CD4-positive, alpha-beta T cell treated with Interleukin-6 at 100 ng/mL for 8 hours (primary cell): Measurements from ENCODE around the gene ANKRD24.
"Not testable (repeated sequence)": the region's sequence is repeated elsewhere in the genome, so short reads cannot be mapped to it uniquely, and the experiment has no call there.

ENCODE experiments used
- DNase-seq: peaks from one replicate; pipeline ENCODE4 v3.0.0-alpha.2; 2020; ENCODE audit warnings: mixed read lengths, low spot score

Gene ANKRD24

GRCh38 chr19:4182084-4182810 lies at the start of gene ANKRD24, which contains the start of gene SIRT6:
Gene ANKRD24 (plus strand): TSS chr19:4182689. CDS start chr19:4186426, 3,737 bp downstream.
Gene SIRT6 (minus strand): TSS chr19:4182563. CDS start chr19:4182539, 24 bp downstream.
- peak; percentile 96 for DNase-seq

- DNase-seq, result no peak
These were observed 48.1 kb upstream of the ANKRD24 start for GRCh38 chr19:4134351-4134750.

- DNase-seq, result not testable (repeated sequence)
These were observed 47.1 kb upstream of the ANKRD24 start for GRCh38 chr19:4135386-4135785.

DNA sequence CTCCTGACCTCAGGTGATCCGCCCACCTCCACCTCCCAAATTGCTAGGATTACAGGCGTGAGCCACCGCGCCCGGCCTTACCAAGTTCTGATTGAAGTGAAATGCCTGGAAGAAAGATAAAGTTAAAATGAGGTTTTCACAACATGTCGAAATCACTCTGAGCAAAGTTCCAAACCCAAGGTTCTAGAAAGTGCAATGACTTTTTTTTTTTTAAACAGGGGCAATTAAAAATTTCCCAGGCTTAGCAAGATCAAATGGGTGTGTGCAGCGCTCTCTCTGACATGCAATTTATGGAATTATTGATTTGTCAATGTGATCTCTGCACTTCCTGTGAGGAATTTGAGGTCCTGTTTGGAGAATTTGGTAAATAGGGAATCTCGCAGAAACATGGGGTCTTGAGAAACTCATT lies 45.8 kb upstream of the ANKRD24 start:
- no peak for DNase-seq

- DNase-seq, result no peak
These were observed 44.0 kb upstream of the ANKRD24 start for GRCh38 chr19:4138445-4138844.

DNA sequence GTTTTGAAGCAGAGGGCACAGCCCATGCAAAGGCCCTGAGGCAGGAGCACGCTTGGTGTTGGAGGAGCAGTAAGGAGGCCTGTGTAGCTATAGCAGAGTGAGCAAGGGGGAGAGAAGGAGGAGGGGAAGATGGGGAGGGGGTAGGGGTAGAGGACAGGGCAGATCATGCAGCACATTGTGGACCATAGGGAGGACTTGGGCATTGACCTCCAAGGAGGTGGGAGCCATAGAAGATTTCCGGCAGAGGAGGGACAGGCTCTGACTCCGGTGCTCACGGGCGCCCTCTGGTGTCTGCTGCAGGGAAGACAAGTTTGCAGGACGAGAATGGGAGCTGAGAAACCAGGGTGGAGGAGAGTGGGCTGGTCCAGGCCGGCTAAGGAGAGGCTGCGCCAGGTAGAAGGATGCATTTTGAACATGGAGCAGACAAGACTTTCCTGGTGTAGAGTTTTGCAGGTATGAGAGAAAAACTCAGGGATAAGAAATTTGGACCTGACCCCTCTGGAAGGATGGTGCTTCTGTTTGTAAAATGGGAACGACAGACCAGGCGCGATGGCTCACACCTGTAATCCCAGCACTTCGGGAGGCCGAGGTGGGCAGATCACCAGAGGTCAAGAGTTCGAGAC lies 42.8 kb upstream of the ANKRD24 start:
- DNase-seq, result peak; percentile 81

DNA sequence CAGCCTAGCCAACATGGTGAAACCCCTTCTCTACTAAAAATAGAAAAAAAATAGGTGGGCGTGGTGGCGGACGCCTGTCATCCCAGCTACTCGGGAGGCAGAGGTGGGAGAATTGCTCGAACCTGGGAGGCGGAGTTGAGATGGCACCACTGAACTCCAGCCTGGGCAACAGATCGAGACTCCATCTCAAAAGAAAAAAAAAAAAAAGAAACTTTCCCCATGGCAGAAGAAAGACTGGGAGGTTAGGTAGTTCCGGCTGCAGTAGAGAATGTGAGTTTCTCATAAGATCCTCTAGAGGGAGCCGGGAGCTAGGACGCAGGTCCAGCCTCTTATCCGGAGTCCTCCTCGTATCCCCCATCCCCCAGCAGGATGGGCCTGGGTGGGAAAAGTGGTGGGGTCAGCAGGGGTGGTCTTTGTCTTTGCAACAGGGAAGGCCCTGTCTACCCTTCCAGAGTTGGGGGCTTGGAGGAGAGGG lies 42.2 kb upstream of the ANKRD24 start:
- DNase-seq, result peak; percentile 40

- not testable (repeated sequence) for DNase-seq
These were observed 39.6 kb upstream of the ANKRD24 start for GRCh38 chr19:4142916-4143315.

DNA sequence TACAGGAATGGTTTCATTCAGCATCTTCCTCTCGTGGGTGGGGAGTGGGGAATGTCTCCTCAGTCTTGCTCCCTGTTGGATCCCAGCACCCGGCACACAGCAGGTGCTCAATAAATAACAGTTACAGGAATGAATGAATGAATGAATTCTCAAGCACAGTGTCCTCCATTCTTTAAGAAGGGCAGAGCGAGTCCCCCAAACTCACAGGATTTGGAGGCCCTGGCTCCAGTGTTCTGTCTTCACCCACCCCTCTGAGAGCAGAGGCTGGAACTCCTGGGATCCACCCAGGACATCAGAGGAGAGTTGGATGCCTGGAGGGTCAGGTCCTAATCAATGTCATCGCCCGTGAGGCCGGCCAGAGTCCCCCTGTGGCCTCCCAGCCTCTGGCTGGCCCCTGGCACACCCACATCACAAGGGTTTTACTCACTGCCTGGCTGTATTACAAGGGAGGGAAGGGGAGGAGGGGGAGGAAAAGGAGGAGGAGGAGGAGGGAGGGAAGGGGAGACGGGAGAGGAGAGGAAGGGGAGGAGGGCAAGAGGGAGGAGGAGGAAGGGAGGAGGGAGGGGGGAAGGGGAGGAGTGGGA lies 37.7 kb upstream of the ANKRD24 start:
- no peak for DNase-seq

DNA sequence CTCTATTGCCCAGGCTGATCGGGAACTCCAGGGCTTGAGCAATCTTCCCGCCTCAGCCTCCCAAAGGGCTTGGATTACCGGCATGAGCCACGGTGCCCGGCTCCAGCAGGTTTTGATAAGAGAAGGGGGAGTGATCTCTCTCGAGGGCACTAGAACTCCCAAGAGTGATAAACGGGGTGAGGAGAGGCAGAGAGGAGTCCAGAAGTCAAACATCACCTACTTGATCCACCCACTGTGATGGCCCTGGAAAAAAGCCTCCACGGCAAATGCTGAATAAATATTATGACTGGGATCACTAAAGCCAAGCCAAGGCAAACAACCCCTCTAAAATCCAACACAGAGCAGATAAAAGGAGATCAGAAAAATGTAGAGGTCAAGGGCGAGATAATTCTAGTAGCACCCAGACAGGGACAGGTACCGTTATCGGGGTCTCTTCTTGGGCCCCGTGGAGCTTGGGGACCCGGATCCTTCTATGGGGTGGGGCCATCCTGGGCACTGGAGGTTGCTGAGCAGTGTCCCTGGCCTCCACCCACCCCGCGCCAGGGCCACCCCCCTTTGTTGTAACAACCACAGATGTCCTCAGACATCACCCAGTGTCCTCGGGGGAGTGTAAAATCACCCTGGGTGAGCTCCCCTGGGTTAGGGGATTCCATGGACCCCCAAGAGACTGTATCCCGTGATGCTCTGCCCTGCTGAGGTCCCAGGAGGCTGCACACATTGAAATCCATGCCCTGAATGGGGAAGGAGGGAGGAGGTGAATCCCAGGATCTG lies 32.8 kb upstream of the ANKRD24 start:
- DNase-seq, result no peak

DNA sequence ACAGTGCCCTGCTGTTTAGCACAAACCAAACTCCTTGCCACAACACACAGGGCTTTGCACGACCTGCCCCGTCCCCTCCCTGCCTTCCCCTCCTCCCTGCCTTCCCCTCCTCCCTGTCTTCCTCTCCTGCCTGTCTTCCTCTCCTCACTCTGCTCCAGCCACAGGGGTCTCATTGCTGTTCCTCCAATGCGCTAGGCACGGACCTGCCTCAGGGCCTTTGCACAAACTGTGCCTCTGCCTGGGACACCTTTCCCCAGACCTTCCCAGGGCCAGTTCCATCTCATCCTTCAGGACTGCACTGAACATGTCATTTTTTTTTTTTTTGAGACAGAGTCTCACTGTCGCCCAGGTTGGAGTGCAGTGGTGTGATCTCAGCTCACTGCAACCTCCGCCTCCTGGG lies 30.9 kb upstream of the ANKRD24 start:
- no peak for DNase-seq

DNA sequence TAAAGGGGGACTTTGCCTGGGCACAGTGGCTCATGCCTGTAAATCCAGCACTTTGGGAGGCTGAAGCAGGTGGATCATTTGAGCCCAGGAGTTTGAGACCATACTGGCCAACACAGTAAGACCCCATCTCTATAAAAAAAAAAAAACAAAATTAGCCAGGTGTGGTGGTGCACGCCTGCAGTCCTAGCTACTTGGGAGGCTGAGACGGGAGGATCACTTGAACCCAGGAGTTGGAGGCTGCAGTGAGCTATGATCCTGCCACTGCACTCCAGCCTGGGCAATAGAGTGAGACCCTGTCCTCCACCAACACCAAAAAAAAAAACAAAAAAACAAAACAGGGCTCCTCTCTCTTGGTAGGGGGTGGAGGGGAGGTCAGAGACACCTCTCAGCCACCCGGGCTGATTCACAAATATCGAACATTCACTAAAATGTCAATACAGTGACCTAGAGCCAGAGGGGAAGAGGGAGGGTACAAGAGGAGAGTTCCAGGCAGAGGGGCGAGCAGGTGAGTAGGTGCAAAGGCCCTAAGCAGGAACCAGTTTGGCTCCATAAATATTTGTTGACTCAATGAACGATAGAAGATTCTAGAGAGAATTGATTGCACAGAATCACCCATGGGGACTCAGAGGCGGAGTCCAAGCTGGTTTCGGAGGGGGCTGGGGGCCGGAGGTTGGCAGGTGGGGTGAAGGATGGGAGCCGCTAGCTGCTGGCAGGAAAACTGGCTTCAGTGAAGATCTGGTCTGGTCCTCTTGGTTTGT lies 30.1 kb upstream of the ANKRD24 start:
- no peak for DNase-seq

GRCh38 chr19:4154571-4155312 lies 27.7 kb upstream of the ANKRD24 start:
- no peak for DNase-seq

GRCh38 chr19:4157164-4157563 lies 25.3 kb upstream of the ANKRD24 start:
- no peak for DNase-seq

- not testable (repeated sequence) for DNase-seq
These were observed 24.5 kb upstream of the ANKRD24 start for GRCh38 chr19:4157971-4158370.

- DNase-seq, result no peak
These were observed 20.9 kb upstream of the ANKRD24 start for GRCh38 chr19:4161415-4162077.

GRCh38 chr19:4164262-4164661 lies 18.2 kb upstream of the ANKRD24 start:
- no peak for DNase-seq

DNA sequence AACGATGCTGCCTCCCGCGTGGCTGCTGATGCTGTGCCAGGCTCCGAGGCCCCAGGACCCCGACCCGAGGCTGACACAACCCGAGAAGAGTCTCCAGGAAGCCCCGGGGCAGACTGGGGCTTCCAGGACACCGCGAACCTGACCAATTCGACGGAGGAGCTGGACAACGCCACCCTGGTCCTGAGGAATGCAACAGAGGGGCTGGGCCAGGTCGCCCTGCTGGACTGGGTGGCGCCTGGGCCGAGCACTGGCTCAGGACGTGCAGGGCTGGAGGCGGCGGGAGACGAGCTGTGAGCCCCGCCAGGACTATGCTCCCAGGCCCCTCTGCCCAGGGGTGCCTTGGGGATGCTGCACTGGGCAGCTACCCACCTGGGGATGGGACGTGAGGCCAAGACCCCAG lies 10.8 kb upstream of the ANKRD24 start:
- no peak for DNase-seq

DNA sequence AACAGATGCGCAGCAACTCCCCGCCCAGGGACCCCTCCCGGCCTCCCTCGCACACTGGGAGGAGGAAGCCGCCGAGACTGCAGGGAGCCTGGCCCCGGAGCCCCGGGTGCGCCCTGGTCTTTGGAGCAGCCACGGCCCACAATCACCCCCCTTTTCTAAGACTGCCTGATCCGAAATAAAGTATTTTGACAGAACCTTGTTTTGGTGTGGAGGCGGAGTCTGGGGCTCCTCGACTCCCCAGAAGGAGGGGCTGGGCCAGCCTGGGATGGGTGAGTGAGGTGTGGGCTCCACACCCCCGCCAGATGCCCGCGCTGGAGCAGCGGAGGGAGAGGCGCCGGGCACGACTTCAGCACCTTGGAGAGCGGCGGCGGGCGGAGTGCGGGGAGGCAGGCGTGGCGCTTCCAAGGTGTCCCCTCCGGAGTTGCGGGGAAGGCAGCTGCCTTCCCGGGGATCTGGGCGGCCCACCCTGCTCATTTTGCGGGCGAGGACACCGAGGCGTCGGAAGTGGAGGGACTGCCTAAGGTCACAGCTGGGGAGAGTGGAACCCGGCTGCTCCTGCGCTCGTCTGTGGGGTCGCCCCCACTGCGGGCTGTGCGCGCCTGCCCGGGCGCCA lies 9.5 kb upstream of the ANKRD24 start:
- DNase-seq, result peak; percentile 44
